ENCODE results near the gene CLEC10A. TPM values are rescaled to one million over a fixed set of nuclear protein-coding genes. Genes with fewer than 3 reads are reported as not detected.

CLEC10A gene
- total and polyA plus RNA-seq, 2 experiments from 2014 or later, result not detected

DNA sequence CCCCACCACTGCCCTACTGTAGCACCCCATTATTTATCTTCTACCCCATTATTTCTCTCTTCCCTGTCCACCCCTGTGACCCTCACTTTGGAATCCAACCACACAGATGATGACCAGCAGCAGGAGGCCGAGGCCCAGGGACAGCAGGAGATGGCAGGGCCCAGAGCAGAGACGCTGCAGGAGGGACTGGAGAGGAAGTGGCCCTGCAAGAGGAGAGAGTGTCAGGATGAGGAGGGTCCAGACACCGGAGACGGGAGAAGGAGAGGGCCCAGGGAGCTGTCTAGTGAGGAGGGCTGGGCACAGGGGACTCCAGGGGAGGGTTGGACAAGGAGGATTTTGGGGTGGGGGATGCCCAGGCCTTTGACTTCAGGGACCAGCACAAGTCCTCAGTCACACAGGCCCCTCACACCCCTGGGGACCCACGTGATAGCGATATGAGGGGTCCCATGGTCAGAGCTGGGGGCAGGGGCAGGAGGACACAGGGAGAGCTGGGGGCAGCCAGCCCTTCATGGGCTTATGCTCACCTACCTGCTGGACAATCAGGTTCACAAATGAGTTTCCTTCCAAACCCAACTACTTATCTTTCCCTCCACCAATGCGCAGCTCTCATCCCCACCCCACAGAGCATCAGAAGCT lies 2.0 kb downstream of the CLEC10A start:
- no peak overlapping the region for H3K4me3 ChIP-seq
- ATAC-seq (no peak), DNase-seq (ENCODE audit: low spot score) (no peak)
- Mint-ChIP-seq H3K4me1 (no peaks in the 10 kb centered on the region), H3K36me3 (ENCODE audit: low read depth) (no peaks in the 10 kb centered on the region; the same call in 2 of the 3 replicates), H3K9me3 (peaks cover 2% of the 10 kb centered on the region; the same call in 2 of the 3 replicates), H3K4me3 (no peak overlapping the region), H3K27me3 (ENCODE audit: insufficient read depth, low read depth, poor library complexity) (peaks cover 13% of the 10 kb centered on the region), H3K27ac (no peak overlapping the region)
- no peaks in the 10 kb centered on the region for H3K9me2 ChIP-seq (ENCODE audit: insufficient read depth)
- no peak overlapping the region for H3K27ac ChIP-seq (ENCODE audit: low read depth)
- no peaks in the 10 kb centered on the region for H3K36me3 ChIP-seq (ENCODE audit: insufficient read depth)
- no peaks in the 10 kb centered on the region for H3K79me2 ChIP-seq (replicated peaks; ENCODE audit: insufficient read depth)
- H2AFZ ChIP-seq, result no peak overlapping the region
- H3K4me1 ChIP-seq (ENCODE audit: insufficient read depth), result no peaks in the 10 kb centered on the region
- H3K27me3 ChIP-seq (ENCODE audit: insufficient read depth), result no peaks in the 10 kb centered on the region
- H3K4me2 ChIP-seq, result no peak overlapping the region
- TF ChIP-seq EZH2 (IDR thresholded peaks at IDR 0.05; ENCODE audit: low read depth, unreplicated experiment) (no peak), NANOG (IDR thresholded peaks at IDR 0.05; ENCODE audit: borderline replicate concordance) (no peak), ZNF114 (CRISPR knock-in tag; IDR thresholded peaks at IDR 0.05) (no peak), ZNF331 (CRISPR knock-in tag; IDR thresholded peaks at IDR 0.05; ENCODE audit: low read depth) (no peak), STAT1 (IDR thresholded peaks at IDR 0.05; ENCODE audit: unreplicated experiment) (no peak), CTCF (conservative IDR thresholded peaks at IDR 0.05; ENCODE audit: low read depth in 2 of 2) (no peak), CREB1 (CRISPR knock-in tag; IDR thresholded peaks at IDR 0.05; ENCODE audit: low read depth) (no peak)
- TF ChIP-seq, protein P1, sequence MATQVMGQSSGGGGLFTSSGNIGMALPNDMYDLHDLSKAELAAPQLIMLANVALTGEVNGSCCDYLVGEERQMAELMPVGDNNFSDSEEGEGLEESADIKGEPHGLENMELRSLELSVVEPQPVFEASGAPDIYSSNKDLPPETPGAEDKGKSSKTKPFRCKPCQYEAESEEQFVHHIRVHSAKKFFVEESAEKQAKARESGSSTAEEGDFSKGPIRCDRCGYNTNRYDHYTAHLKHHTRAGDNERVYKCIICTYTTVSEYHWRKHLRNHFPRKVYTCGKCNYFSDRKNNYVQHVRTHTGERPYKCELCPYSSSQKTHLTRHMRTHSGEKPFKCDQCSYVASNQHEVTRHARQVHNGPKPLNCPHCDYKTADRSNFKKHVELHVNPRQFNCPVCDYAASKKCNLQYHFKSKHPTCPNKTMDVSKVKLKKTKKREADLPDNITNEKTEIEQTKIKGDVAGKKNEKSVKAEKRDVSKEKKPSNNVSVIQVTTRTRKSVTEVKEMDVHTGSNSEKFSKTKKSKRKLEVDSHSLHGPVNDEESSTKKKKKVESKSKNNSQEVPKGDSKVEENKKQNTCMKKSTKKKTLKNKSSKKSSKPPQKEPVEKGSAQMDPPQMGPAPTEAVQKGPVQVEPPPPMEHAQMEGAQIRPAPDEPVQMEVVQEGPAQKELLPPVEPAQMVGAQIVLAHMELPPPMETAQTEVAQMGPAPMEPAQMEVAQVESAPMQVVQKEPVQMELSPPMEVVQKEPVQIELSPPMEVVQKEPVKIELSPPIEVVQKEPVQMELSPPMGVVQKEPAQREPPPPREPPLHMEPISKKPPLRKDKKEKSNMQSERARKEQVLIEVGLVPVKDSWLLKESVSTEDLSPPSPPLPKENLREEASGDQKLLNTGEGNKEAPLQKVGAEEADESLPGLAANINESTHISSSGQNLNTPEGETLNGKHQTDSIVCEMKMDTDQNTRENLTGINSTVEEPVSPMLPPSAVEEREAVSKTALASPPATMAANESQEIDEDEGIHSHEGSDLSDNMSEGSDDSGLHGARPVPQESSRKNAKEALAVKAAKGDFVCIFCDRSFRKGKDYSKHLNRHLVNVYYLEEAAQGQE (IDR thresholded peaks at IDR 0.05; ENCODE audit: unreplicated experiment), result no peak
- H4K20me1 ChIP-seq (replicated peaks; ENCODE audit: insufficient read depth), result no peaks in the 10 kb centered on the region
- no peaks in the 10 kb centered on the region for H3F3A ChIP-seq (replicated peaks; ENCODE audit: low read depth)

DNA sequence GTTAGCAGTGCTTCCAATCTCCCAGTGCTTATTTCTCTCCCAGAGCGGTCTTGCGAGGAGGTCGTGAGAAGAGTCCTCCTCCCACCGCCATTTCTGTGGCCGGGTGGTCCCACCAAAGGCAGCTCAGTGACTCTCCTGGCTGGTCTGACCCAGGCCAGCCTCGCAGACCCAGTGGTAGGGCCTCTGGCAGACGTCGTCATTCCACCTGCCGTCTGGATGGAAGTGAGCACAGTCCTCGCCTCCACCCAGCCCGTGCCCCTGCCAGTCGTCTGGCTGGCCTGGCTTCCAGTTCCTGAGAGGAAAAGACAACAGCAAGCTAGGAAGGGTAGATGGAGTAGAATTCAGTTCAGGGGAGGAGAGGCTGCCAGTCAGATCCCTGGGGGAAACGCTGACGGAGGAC lies 5.1 kb downstream of the CLEC10A start:
- no peaks in the 10 kb centered on the region for H3K36me3 ChIP-seq (ENCODE audit: insufficient read depth)
- H3K36me3 Mint-ChIP-seq (ENCODE audit: low read depth), result no peaks in the 10 kb centered on the region; the same call in 2 of the 3 replicates
- H3K27ac ChIP-seq (ENCODE audit: low read depth), result no peak overlapping the region
- peaks cover 2% of the 10 kb centered on the region; the same call in 1 of the 3 replicates for H3K9me3 Mint-ChIP-seq
- H4K20me1 ChIP-seq (replicated peaks; ENCODE audit: insufficient read depth), result no peaks in the 10 kb centered on the region
- peaks cover 7% of the 10 kb centered on the region for H3K27me3 Mint-ChIP-seq (ENCODE audit: insufficient read depth, low read depth, poor library complexity)
- no peak overlapping the region for H3K4me2 ChIP-seq
- H3K79me2 ChIP-seq (replicated peaks; ENCODE audit: insufficient read depth), result no peaks in the 10 kb centered on the region
- H2AFZ ChIP-seq, result no peak overlapping the region
- ATAC-seq, result no peak
- H3K4me3 Mint-ChIP-seq, result no peak overlapping the region
- no peaks in the 10 kb centered on the region for H3K27me3 ChIP-seq (ENCODE audit: insufficient read depth)
- H3K4me1 Mint-ChIP-seq, result no peaks in the 10 kb centered on the region
- H3K27ac Mint-ChIP-seq, result no peak overlapping the region
- H3K4me3 ChIP-seq, result no peak overlapping the region
- no peaks in the 10 kb centered on the region for H3K9me2 ChIP-seq (ENCODE audit: insufficient read depth)
- no peaks in the 10 kb centered on the region for H3K4me1 ChIP-seq (ENCODE audit: insufficient read depth)
- no peak for DNase-seq (ENCODE audit: low spot score)
- H3F3A ChIP-seq (replicated peaks; ENCODE audit: low read depth), result no peaks in the 10 kb centered on the region
- TF ChIP-seq, protein P2, sequence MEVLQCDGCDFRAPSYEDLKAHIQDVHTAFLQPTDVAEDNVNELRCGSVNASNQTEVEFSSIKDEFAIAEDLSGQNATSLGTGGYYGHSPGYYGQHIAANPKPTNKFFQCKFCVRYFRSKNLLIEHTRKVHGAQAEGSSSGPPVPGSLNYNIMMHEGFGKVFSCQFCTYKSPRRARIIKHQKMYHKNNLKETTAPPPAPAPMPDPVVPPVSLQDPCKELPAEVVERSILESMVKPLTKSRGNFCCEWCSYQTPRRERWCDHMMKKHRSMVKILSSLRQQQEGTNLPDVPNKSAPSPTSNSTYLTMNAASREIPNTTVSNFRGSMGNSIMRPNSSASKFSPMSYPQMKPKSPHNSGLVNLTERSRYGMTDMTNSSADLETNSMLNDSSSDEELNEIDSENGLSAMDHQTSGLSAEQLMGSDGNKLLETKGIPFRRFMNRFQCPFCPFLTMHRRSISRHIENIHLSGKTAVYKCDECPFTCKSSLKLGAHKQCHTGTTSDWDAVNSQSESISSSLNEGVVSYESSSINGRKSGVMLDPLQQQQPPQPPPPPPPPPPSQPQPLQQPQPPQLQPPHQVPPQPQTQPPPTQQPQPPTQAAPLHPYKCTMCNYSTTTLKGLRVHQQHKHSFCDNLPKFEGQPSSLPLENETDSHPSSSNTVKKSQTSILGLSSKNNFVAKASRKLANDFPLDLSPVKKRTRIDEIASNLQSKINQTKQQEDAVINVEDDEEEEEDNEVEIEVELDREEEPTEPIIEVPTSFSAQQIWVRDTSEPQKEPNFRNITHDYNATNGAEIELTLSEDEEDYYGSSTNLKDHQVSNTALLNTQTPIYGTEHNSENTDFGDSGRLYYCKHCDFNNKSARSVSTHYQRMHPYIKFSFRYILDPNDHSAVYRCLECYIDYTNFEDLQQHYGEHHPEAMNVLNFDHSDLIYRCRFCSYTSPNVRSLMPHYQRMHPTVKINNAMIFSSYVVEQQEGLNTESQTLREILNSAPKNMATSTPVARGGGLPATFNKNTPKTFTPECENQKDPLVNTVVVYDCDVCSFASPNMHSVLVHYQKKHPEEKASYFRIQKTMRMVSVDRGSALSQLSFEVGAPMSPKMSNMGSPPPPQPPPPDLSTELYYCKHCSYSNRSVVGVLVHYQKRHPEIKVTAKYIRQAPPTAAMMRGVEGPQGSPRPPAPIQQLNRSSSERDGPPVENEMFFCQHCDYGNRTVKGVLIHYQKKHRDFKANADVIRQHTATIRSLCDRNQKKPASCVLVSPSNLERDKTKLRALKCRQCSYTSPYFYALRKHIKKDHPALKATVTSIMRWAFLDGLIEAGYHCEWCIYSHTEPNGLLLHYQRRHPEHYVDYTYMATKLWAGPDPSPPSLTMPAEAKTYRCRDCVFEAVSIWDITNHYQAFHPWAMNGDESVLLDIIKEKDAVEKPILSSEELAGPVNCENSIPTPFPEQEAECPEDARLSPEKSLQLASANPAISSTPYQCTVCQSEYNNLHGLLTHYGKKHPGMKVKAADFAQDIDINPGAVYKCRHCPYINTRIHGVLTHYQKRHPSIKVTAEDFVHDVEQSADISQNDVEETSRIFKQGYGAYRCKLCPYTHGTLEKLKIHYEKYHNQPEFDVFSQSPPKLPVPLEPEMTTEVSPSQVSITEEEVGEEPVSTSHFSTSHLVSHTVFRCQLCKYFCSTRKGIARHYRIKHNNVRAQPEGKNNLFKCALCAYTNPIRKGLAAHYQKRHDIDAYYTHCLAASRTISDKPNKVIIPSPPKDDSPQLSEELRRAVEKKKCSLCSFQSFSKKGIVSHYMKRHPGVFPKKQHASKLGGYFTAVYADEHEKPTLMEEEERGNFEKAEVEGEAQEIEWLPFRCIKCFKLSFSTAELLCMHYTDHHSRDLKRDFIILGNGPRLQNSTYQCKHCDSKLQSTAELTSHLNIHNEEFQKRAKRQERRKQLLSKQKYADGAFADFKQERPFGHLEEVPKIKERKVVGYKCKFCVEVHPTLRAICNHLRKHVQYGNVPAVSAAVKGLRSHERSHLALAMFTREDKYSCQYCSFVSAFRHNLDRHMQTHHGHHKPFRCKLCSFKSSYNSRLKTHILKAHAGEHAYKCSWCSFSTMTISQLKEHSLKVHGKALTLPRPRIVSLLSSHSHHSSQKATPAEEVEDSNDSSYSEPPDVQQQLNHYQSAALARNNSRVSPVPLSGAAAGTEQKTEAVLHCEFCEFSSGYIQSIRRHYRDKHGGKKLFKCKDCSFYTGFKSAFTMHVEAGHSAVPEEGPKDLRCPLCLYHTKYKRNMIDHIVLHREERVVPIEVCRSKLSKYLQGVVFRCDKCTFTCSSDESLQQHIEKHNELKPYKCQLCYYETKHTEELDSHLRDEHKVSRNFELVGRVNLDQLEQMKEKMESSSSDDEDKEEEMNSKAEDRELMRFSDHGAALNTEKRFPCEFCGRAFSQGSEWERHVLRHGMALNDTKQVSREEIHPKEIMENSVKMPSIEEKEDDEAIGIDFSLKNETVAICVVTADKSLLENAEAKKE (CRISPR knock-in tag; IDR thresholded peaks at IDR 0.05), result no peak

Data from GM23338 (cell line).